B cell (primary cell): ENCODE data around the gene RAB15. TPM values are rescaled to one million over a fixed set of nuclear protein-coding genes. Genes with fewer than 3 reads are reported as not detected.

Experiments
- ATAC-seq: fragments of 200-7000 bp; cut with Tn5 transposase; one replicate; pipeline ENCODE4 v1.10.0; 2021; ENCODE audit warnings: low read depth, mild to moderate bottlenecking, moderate number of reproducible peaks, moderate library complexity
- CTCF ChIA-PET: fragments of 350-600 bp; sonication (Branson Sonifier 250); formaldehyde crosslinking; loops from one replicate; lab custom pipeline; 2021; ENCODE audit warnings: antibody characterized with exemption, inconsistent platforms; lab: Charles Lee
- POLR2A ChIA-PET: fragments of 350-600 bp; sonication (Branson Sonifier 250); formaldehyde crosslinking; loops from one replicate; lab custom pipeline; 2021; ENCODE audit warnings: antibody characterized with exemption; lab: Charles Lee
- DNase-seq: peaks from one replicate; pipeline ENCODE4 v3.0.0; 2013
- H2AFZ ChIP-seq: 2 replicates; pipeline ENCODE4 v1.6.1; 2012; ENCODE audit warnings: mild to moderate bottlenecking, low read depth, low read length; ENCODE audit not compliant: insufficient read depth, poor library complexity, severe bottlenecking
- H3K27ac ChIP-seq, 2 donors: 1 replicate in 1 of 2; 2 replicates in 1 of 2; pipeline ENCODE4 v1.5.1; 2012 to 2013; ENCODE audit warnings: low read length in 2 of 2, mild to moderate bottlenecking in 2 of 2, moderate library complexity in 1 of 2
- H3K27me3 ChIP-seq, 4 experiments: fragments of 200-600 bp in 1 of 4; sonication (generic) in 1 of 4; replicated peaks in 1 of 4; 1 replicate in 2 of 4; 2 replicates in 2 of 4; pipeline versions ENCODE4 v1.6.1 to v1.7.0; 2013 to 2016; ENCODE audit warnings: low read length in 3 of 4, mild to moderate bottlenecking in 2 of 4, mixed read lengths in 1 of 4, moderate library complexity in 1 of 4; ENCODE audit not compliant: insufficient read depth in 4 of 4, control insufficient read depth in 3 of 4; ENCODE audit errors: control extremely low read depth in 1 of 4
- H3K36me3 ChIP-seq, 2 experiments: replicated peaks in 1 of 2; 1 replicate in 1 of 2; 2 replicates in 1 of 2; pipeline versions ENCODE4 v1.6.1 to v1.7.1; 2013; ENCODE audit warnings: low read length in 1 of 2; ENCODE audit not compliant: insufficient read depth in 2 of 2, control insufficient read depth in 1 of 2; ENCODE audit errors: control extremely low read depth in 1 of 2, extremely low read depth in 1 of 2
- H3K4me1 ChIP-seq, 2 donors: fragments of 200-600 bp in 1 of 2; sonication (generic) in 1 of 2; 1 replicate in 1 of 2; 2 replicates in 1 of 2; pipeline versions ENCODE4 v1.5.1 to v1.6.1; 2013 to 2017; ENCODE audit warnings: low read length in 2 of 2; ENCODE audit not compliant: control insufficient read depth in 2 of 2, insufficient read depth in 2 of 2
- H3K4me2 ChIP-seq: replicated peaks from 2 replicates; pipeline ENCODE3; 2012; ENCODE audit warnings: mild to moderate bottlenecking, low read depth, low read length; ENCODE audit not compliant: poor library complexity, severe bottlenecking
- H3K4me3 ChIP-seq, 5 experiments: fragments of 200-600 bp in 1 of 5; sonication (generic) in 1 of 5; 1 replicate in 3 of 5; 2 replicates in 2 of 5; pipeline versions ENCODE4 v1.5.1 to v1.7.0; 2011 to 2016; ENCODE audit warnings: low read length in 4 of 5, mild to moderate bottlenecking in 4 of 5, low read depth in 2 of 5, control low read depth in 1 of 5, moderate library complexity in 1 of 5; ENCODE audit not compliant: insufficient read depth in 1 of 5; ENCODE audit errors: control extremely low read depth in 1 of 5, extremely low read depth in 1 of 5
- H3K79me2 ChIP-seq: fragments of 200-600 bp; sonication (generic); one replicate; pipeline ENCODE4 v1.6.0; 2016; ENCODE audit warnings: low read length; ENCODE audit not compliant: control insufficient read depth, insufficient read depth
- H3K9ac ChIP-seq: fragments of 200-600 bp; sonication (generic); 2 replicates; pipeline ENCODE4 v1.6.1; 2017; ENCODE audit warnings: mild to moderate bottlenecking, low read length, moderate library complexity
- H3K9me3 ChIP-seq, 3 donors: one replicate each; pipeline versions ENCODE4 v1.6.1 to v1.7.1; 2013; ENCODE audit warnings: low read length in 2 of 3; ENCODE audit not compliant: control insufficient read depth in 2 of 3, insufficient read depth in 1 of 3; ENCODE audit errors: control extremely low read depth in 1 of 3
- H4K20me1 ChIP-seq: 2 replicates; pipeline ENCODE4 v1.6.0; 2012; ENCODE audit warnings: mild to moderate bottlenecking, low read length; ENCODE audit not compliant: insufficient read depth, control insufficient read depth, poor library complexity, severe bottlenecking
- H3K27ac Mint-ChIP-seq: one replicate; pipeline ENCODE4 v1.8.0; 2021; ENCODE audit warnings: mixed read lengths
- H3K27me3 Mint-ChIP-seq: one replicate; pipeline ENCODE4 v1.8.0; 2021; ENCODE audit warnings: mixed read lengths
- H3K4me1 Mint-ChIP-seq: one replicate; pipeline ENCODE4 v1.8.0; 2021; ENCODE audit warnings: mixed read lengths
- H3K4me3 Mint-ChIP-seq: one replicate; pipeline ENCODE4 v1.8.0; 2021; ENCODE audit warnings: mixed read lengths
- H3K9me3 Mint-ChIP-seq: one replicate; pipeline ENCODE4 v1.8.0; 2022; ENCODE audit warnings: mixed read lengths; ENCODE audit not compliant: insufficient read depth
- CTCF ChIP-seq: fragments of 200-600 bp; IDR thresholded peaks from one replicate; pipeline ENCODE4 v1.8.0; 2022; ENCODE audit warnings: antibody characterized with exemption, mild to moderate bottlenecking
- EZH2 ChIP-seq: IDR thresholded peaks from 2 replicates; pipeline ENCODE4 v1.6.1; 2012; ENCODE audit warnings: borderline replicate concordance, low read depth, mild to moderate bottlenecking, moderate library complexity, low read length; ENCODE audit not compliant: insufficient read depth, poor library complexity, severe bottlenecking
- WGBS: methylation state at CpG from one replicate; pipeline ENCODE4 v1.1.5; 2013; ENCODE audit warnings: missing lambda C conversion rate; ENCODE audit not compliant: insufficient coverage; 5-methylcytosine and 5-hydroxymethylcytosine counted together
- intact Hi-C: fragments of 100-400 bp; cut with micrococcal nuclease; formaldehyde crosslinking; loops from one replicate; pipeline ENCODE4 v1.10.0; 2022
- polyA plus RNA-seq: library from polyadenylated mRNA; depleted of rRNA; stranded (reverse); fragments of >200 nt; gene quantifications from 2 replicates; pipeline ENCODE4 v1.2.3, GENCODE V29; 2012
- total RNA-seq, 2 donors: library from RNA; stranded (reverse); fragments of 120-200 nt in 1 of 2; gene quantifications; 1 replicate in 1 of 2; 2 replicates in 1 of 2; pipeline versions ENCODE4 v1.2.3 to v1.2.4, GENCODE V29; 2013 to 2022

RAB15 gene
- total and polyA plus RNA-seq, 2 donors (not counting 1 experiment from before 2014, with no cell fraction given): 0.17 to 0.19 TPM

GRCh38 chr14:64915029-64915424 is 57.1 kb downstream of the RAB15 start:
- peaks cover 44% of the 10 kb centered on the region for H3K4me1 Mint-ChIP-seq
- intact Hi-C loops: loop anchor here (2.0 to 10.0 kb wide), 4 partner anchors 34 to 1370 kb away; partner anchors contain the start of genes MAX and PPP2R5E
- peak overlapping the region; percentile 89 for H2AFZ ChIP-seq

More at GRCh38 chr14:64915029-64915424, 57.1 kb downstream of the RAB15 start:
- H3K4me3 Mint-ChIP-seq: peak overlapping the region; percentile 85
- TF ChIP-seq EZH2 (no peak), CTCF (no peak)
- Histone ChIP-seq H3K9ac (peak overlapping the region; percentile 100), H3K4me3 (peak overlapping the region; percentile 88 to 100 (median 96)), H3K27ac (peak overlapping the region; percentile 98 to 99), H3K79me2 (peaks cover 62% of the 10 kb centered on the region), H3K4me1 (peaks cover 17 to 24% of the 10 kb centered on the region in 2 donors), H3K36me3 (no peaks in the 10 kb centered on the region), H4K20me1 (peaks cover 42% of the 10 kb centered on the region), H3K4me2 (peak overlapping the region; percentile 75), H3K9me3 (no peaks in the 10 kb centered on the region), H3K27me3 (no peaks in the 10 kb centered on the region)
- ChIA-PET CTCF (interaction anchor here (0.6 to 2.1 kb wide), 6 partner anchors 9 to 91 kb away, joined by 3 to 7 read pairs (median 5); no protein-coding TSS in a partner anchor), POLR2A (interaction anchor here (1.2 kb wide), 2 partner anchors 9 kb away, joined by 3 read pairs; no protein-coding TSS in a partner anchor)
- H3K9me3 Mint-ChIP-seq: no peaks in the 10 kb centered on the region
- 77% methylated on average over 3 of the region's 4 CpGs for WGBS
- no peak for ATAC-seq
- H3K27me3 Mint-ChIP-seq: peaks cover 9% of the 10 kb centered on the region
- peak overlapping the region; percentile 96 for H3K27ac Mint-ChIP-seq
- DNase-seq: no peak
